Fibroblast of lung (primary cell): Measurements from ENCODE around the gene ZBTB16. TPM values are rescaled to one million over a fixed set of nuclear protein-coding genes. Genes with fewer than 3 reads are reported as not detected.

Source experiments
- DNase-seq, 2 donors: peaks; one replicate each; pipeline versions ENCODE4 v3.0.0 to v3.0.0-alpha.2; 2010; ENCODE audit warnings: low read depth in 2 of 2
- H2AFZ ChIP-seq: 2 replicates; pipeline ENCODE4 v1.5.1; 2012; ENCODE audit warnings: low read length, control low read depth, inconsistent platforms
- H3K27ac ChIP-seq: 2 replicates; pipeline ENCODE4 v1.5.1; 2011; ENCODE audit warnings: low read length, control low read depth; ENCODE audit not compliant: insufficient read depth
- H3K27me3 ChIP-seq: 2 replicates; pipeline ENCODE4 v1.5.1; 2011; ENCODE audit warnings: mild to moderate bottlenecking, low read length; ENCODE audit not compliant: control insufficient read depth, insufficient read depth
- H3K36me3 ChIP-seq: 2 replicates; pipeline ENCODE4 v1.5.1; 2011; ENCODE audit warnings: low read length; ENCODE audit not compliant: control insufficient read depth, insufficient read depth
- H3K4me1 ChIP-seq: 2 replicates; pipeline ENCODE4 v1.5.1; 2011; ENCODE audit warnings: low read length; ENCODE audit not compliant: control insufficient read depth, insufficient read depth; ENCODE audit errors: extremely low read depth
- H3K4me2 ChIP-seq: 2 replicates; pipeline ENCODE4 v1.5.1; 2011; ENCODE audit warnings: low read length, control low read depth; ENCODE audit not compliant: insufficient read depth; ENCODE audit errors: extremely low read depth
- H3K4me3 ChIP-seq, 4 experiments: fragments of 200-600 bp in 1 of 4; sonication (generic) in 1 of 4; replicated peaks in 1 of 4; 2 replicates each; pipeline ENCODE4 v1.5.1; 2011 to 2016; ENCODE audit warnings: low read length in 4 of 4, low read depth in 3 of 4, mild to moderate bottlenecking in 3 of 4, control low read depth in 2 of 4, inconsistent platforms in 1 of 4, mixed read lengths in 1 of 4; ENCODE audit not compliant: insufficient read depth in 1 of 4; ENCODE audit errors: control extremely low read depth in 1 of 4
- H3K79me2 ChIP-seq: 2 replicates; pipeline ENCODE4 v1.5.1; 2012; ENCODE audit warnings: mild to moderate bottlenecking, low read length, inconsistent platforms; ENCODE audit not compliant: control insufficient read depth, insufficient read depth
- H3K9ac ChIP-seq: 2 replicates; pipeline ENCODE4 v1.5.1; 2011; ENCODE audit warnings: mild to moderate bottlenecking, low read length, control low read depth; ENCODE audit not compliant: insufficient read depth
- H3K9me3 ChIP-seq: 2 replicates; pipeline ENCODE4 v1.5.1; 2012; ENCODE audit warnings: low read depth, low read length; ENCODE audit not compliant: control insufficient read depth, insufficient read depth
- H4K20me1 ChIP-seq: 2 replicates; pipeline ENCODE4 v1.5.1; 2011; ENCODE audit warnings: low read length; ENCODE audit not compliant: control insufficient read depth, insufficient read depth; ENCODE audit errors: extremely low read depth
- EZH2 ChIP-seq: IDR thresholded peaks from 2 replicates; pipeline ENCODE4 v1.5.1; 2012; ENCODE audit warnings: low read length, control low read depth, mild to moderate bottlenecking; ENCODE audit errors: missing control alignments
- polyA plus RNA-seq, 2 donors: library from polyadenylated mRNA; depleted of rRNA in 1 of 2; stranded (reverse) in 1 of 2; unstranded in 1 of 2; fragments of >200 nt; gene quantifications; 2 replicates each; pipeline ENCODE4 v1.2.1, GENCODE V29; 2011 to 2012; ENCODE audit warnings: missing spikeins in 1 of 2
- total RNA-seq: library from RNA; depleted of rRNA; stranded (reverse); fragments of >200 nt; gene quantifications from 2 replicates; pipeline ENCODE4 v1.2.1, GENCODE V29; 2014
- TF ChIP-seq, protein P1 (sequence below), 2 donors: IDR thresholded peaks in 1 of 2; conservative IDR thresholded peaks in 1 of 2; 1 replicate in 1 of 2; 2 replicates in 1 of 2; pipeline ENCODE4 v1.5.1; 2011 to 2012; ENCODE audit warnings: low read length in 2 of 2, control low read depth in 1 of 2, inconsistent platforms in 1 of 2, low read depth in 1 of 2, mild to moderate bottlenecking in 1 of 2

The ZBTB16 gene
- total and polyA plus RNA-seq, 2 donors (not counting 1 experiment from before 2014, with no cell fraction given), result not detected

DNA sequence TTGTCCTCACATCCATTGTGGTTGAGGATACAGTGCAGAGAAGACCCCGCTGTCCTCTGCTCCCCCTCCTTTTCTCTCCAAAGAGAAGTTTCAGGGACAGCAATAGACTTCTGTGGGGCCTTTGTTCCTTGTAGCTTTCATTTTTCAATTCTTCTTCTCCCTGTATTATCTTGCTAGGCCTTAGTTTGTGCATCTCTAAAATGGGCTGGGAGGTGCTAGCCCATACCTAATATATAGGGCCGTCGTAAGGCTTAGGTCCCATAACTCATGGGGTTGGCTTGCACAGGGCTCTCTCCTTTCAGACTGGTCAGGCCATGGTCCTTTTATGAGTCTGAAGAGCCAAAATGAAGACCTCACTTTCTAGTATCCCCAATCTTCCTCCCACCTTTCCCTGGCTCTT lies 33.0 kb downstream of the ZBTB16 start:
- Histone ChIP-seq H4K20me1 (no peaks in the 10 kb centered on the region), H3K79me2 (no peaks in the 10 kb centered on the region), H3K4me3 (no peak overlapping the region), H2AFZ (no peak overlapping the region), H3K9me3 (no peaks in the 10 kb centered on the region), H3K27ac (no peak overlapping the region), H3K9ac (no peak overlapping the region), H3K4me2 (no peak overlapping the region), H3K4me1 (no peaks in the 10 kb centered on the region), H3K27me3 (no peaks in the 10 kb centered on the region), H3K36me3 (no peaks in the 10 kb centered on the region)
- DNase-seq, result no peak
- TF ChIP-seq EZH2, result no peak
- TF ChIP-seq, protein P1, sequence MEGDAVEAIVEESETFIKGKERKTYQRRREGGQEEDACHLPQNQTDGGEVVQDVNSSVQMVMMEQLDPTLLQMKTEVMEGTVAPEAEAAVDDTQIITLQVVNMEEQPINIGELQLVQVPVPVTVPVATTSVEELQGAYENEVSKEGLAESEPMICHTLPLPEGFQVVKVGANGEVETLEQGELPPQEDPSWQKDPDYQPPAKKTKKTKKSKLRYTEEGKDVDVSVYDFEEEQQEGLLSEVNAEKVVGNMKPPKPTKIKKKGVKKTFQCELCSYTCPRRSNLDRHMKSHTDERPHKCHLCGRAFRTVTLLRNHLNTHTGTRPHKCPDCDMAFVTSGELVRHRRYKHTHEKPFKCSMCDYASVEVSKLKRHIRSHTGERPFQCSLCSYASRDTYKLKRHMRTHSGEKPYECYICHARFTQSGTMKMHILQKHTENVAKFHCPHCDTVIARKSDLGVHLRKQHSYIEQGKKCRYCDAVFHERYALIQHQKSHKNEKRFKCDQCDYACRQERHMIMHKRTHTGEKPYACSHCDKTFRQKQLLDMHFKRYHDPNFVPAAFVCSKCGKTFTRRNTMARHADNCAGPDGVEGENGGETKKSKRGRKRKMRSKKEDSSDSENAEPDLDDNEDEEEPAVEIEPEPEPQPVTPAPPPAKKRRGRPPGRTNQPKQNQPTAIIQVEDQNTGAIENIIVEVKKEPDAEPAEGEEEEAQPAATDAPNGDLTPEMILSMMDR (conservative IDR thresholded peaks at IDR 0.05 in 1 of 2, IDR thresholded peaks at IDR 0.05 in 1 of 2; ENCODE audit: low read depth in 1 of 2, low read length in 2 of 2), result no peak

DNA sequence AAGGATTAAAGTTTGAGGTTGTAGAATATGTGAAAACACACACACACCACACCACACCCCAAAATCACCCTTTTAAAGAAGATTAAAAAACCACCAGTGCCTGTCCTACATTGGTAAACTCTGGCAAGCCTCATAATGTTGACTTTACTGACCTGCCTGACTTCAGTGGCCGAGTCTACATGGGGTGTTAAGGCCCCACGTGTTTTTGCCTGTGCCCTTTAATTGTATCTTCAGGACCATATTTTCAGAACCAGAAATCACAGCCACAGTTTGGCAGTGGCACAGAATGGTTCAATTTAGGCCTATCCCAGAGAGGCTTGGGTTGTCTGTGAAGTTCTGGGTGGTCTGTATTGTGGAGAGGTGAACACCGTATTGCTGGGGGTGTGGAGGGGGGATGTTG lies 33.4 kb downstream of the ZBTB16 start:
- H3K4me2 ChIP-seq, result no peak overlapping the region
- no peak overlapping the region for H3K4me3 ChIP-seq
- H2AFZ ChIP-seq, result no peak overlapping the region
- TF ChIP-seq, protein P1 (conservative IDR thresholded peaks at IDR 0.05 in 1 of 2, IDR thresholded peaks at IDR 0.05 in 1 of 2; ENCODE audit: low read depth in 1 of 2, low read length in 2 of 2), result no peak
- no peak for TF ChIP-seq EZH2
- no peaks in the 10 kb centered on the region for H3K27me3 ChIP-seq
- DNase-seq, result no peak
- H3K9ac ChIP-seq, result no peak overlapping the region
- no peaks in the 10 kb centered on the region for H3K4me1 ChIP-seq
- H3K36me3 ChIP-seq, result no peaks in the 10 kb centered on the region
- H3K27ac ChIP-seq, result no peak overlapping the region
- no peaks in the 10 kb centered on the region for H3K9me3 ChIP-seq
- H3K79me2 ChIP-seq, result no peaks in the 10 kb centered on the region
- no peaks in the 10 kb centered on the region for H4K20me1 ChIP-seq

DNA sequence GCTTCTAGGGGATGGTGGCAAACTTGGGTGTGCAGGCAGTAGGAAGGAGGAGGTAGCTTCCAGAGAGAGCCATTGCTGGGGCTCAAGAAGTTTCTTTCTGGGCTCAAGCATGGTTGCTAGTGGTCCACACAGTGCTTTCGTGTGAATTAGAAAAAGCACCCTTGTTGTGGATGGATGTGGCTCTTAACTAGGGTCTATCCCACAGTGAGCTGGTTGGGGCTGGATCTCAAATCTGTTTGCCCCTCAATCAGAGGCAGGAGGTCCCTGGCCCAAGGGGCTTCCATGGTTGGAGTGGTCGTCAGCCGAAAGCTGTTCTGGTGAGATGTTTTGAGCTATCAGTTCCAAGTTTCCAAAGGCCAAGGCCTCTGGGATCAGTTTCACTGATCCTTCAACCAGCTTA lies 35.0 kb downstream of the ZBTB16 start:
- no peaks in the 10 kb centered on the region for H3K9me3 ChIP-seq
- no peaks in the 10 kb centered on the region for H3K27me3 ChIP-seq
- H3K4me1 ChIP-seq, result no peaks in the 10 kb centered on the region
- no peak overlapping the region for H3K9ac ChIP-seq
- no peak for TF ChIP-seq EZH2
- TF ChIP-seq, protein P1 (conservative IDR thresholded peaks at IDR 0.05 in 1 of 2, IDR thresholded peaks at IDR 0.05 in 1 of 2; ENCODE audit: low read depth in 1 of 2, low read length in 2 of 2), result no peak
- no peak overlapping the region for H3K4me3 ChIP-seq
- DNase-seq, result no peak
- no peak overlapping the region for H2AFZ ChIP-seq
- H3K36me3 ChIP-seq, result no peaks in the 10 kb centered on the region
- H3K79me2 ChIP-seq, result no peaks in the 10 kb centered on the region
- H3K4me2 ChIP-seq, result no peak overlapping the region
- no peak overlapping the region for H3K27ac ChIP-seq
- no peaks in the 10 kb centered on the region for H4K20me1 ChIP-seq
